Panc1 (cell line): Measurements from ENCODE around the gene MIOS. TPM values are rescaled to one million over a fixed set of nuclear protein-coding genes. Genes with fewer than 3 reads are reported as not detected.
A peak's percentile ranks its signal among the peaks of the same experiment; 100 is the strongest.

ENCODE experiments used
- ATAC-seq: fragments of 200-7000 bp; cut with Tn5 transposase; 2 replicates; pipeline ENCODE4 v1.9.1; 2020; ENCODE audit warnings: mild to moderate bottlenecking, moderate library complexity
- BruUV-seq: library from RNA; stranded (reverse); fragments of 400-500 nt; replicated peaks from 2 replicates; lab custom pipeline; 2021; lab: Mats Ljungman, UMichigan
- CTCF ChIA-PET: fragments of 300-600 bp; sonication (Branson Sonifier 250); formaldehyde crosslinking; loops from one replicate; lab custom pipeline; 2022; ENCODE audit warnings: antibody characterized with exemption; lab: Charles Lee
- POLR2A ChIA-PET: fragments of 300-600 bp; sonication (Branson Sonifier 250); formaldehyde crosslinking; loops from one replicate; lab custom pipeline; 2022; ENCODE audit warnings: antibody characterized with exemption; lab: Charles Lee
- DNase-seq: peaks from one replicate; pipeline ENCODE4 v3.0.0-alpha.2; 2010; ENCODE audit warnings: low read depth, low spot score
- H3K27ac ChIP-seq: 2 replicates; pipeline ENCODE4 v1.5.1; 2011; ENCODE audit warnings: mild to moderate bottlenecking, low read length, inconsistent platforms
- H3K27me3 ChIP-seq: fragments of 200-500 bp; sonication (Bioruptor generic); 2 replicates; pipeline ENCODE4 v1.6.0; 2014; ENCODE audit warnings: low read length, inconsistent platforms; ENCODE audit not compliant: control insufficient read depth, insufficient read depth
- H3K36me3 ChIP-seq: fragments of 200-500 bp; sonication (Bioruptor generic); 2 replicates; pipeline ENCODE4 v1.5.1; 2014; ENCODE audit warnings: inconsistent platforms, mild to moderate bottlenecking, low read length, moderate library complexity; ENCODE audit not compliant: control insufficient read depth, insufficient read depth
- H3K4me1 ChIP-seq: 2 replicates; pipeline ENCODE4 v1.5.1; 2011; ENCODE audit warnings: inconsistent platforms, mild to moderate bottlenecking, low read length, moderate library complexity; ENCODE audit not compliant: control insufficient read depth, insufficient read depth
- H3K4me3 ChIP-seq, 2 experiments: 2 replicates each; pipeline ENCODE4 v1.5.1; 2011 to 2012; ENCODE audit warnings: low read depth in 2 of 2, low read length in 2 of 2, mild to moderate bottlenecking in 2 of 2, inconsistent platforms in 1 of 2, moderate library complexity in 1 of 2
- H3K9me3 ChIP-seq: fragments of 200-500 bp; sonication (Bioruptor generic); 2 replicates; pipeline ENCODE4 v1.5.1; 2014; ENCODE audit warnings: low read depth, mild to moderate bottlenecking, inconsistent platforms, low read length, moderate library complexity; ENCODE audit not compliant: control insufficient read depth, insufficient read depth
- CTCF ChIP-seq: fragments of 450-650 bp; IDR thresholded peaks from 2 replicates; pipeline ENCODE4 v1.5.1; 2017; ENCODE audit warnings: mild to moderate bottlenecking
- POLR2AphosphoS5 ChIP-seq: IDR thresholded peaks from 2 replicates; pipeline ENCODE4 v1.6.1; 2012; ENCODE audit warnings: mild to moderate bottlenecking, low read depth, low read length, moderate library complexity
- REST ChIP-seq, 2 experiments: IDR thresholded peaks; 2 replicates each; pipeline ENCODE4 v1.6.1; 2011 to 2012; ENCODE audit warnings: low read depth in 2 of 2, control low read depth in 1 of 2, low read length in 1 of 2, mild to moderate bottlenecking in 1 of 2, moderate library complexity in 1 of 2; ENCODE audit not compliant: insufficient read depth in 1 of 2
- SIN3A ChIP-seq: IDR thresholded peaks from 2 replicates; pipeline ENCODE4 v1.6.1; 2012; ENCODE audit warnings: low read depth, mild to moderate bottlenecking, low read length, moderate library complexity, borderline replicate concordance; ENCODE audit not compliant: insufficient read depth
- TCF7L2 ChIP-seq: IDR thresholded peaks from 2 replicates; pipeline ENCODE4 v1.6.1; 2011; ENCODE audit warnings: mild to moderate bottlenecking, low read depth, low read length, inconsistent platforms
- in situ Hi-C: cut with HindIII; loops from 2 replicates; pipeline ENCODE4 v1.10.0; 2016; ENCODE audit warnings: low sequenced_read_pairs, low pct_unique_long_range_greater_than_20kb
- intact Hi-C: fragments of 100-400 bp; cut with micrococcal nuclease; formaldehyde crosslinking; loops from one replicate; pipeline ENCODE4 v1.10.0; 2022; ENCODE audit not compliant: unreplicated experiment
- total RNA-seq: library from RNA; stranded (reverse); gene quantifications from one replicate; pipeline ENCODE4 v1.2.1, GENCODE V29; 2021; ENCODE audit not compliant: unreplicated experiment

Gene MIOS
- total RNA-seq, 1 experiment from 2014 or later, result 40.8 TPM

GRCh38 chr7:7640221-7641128, 73.8 kb downstream of the MIOS start, which contains the start of gene UMAD1:
UMAD1 (plus strand) TSS chr7:7640752; CDS start chr7:7673372, 32,620 bp downstream.
- in situ Hi-C loops, result no loop called here
- ATAC-seq (peak; percentile 99), DNase-seq (peak; percentile 99)
- TF ChIP-seq SIN3A, result peak; percentile 97; the same call in 1 of the 2 replicates
- TF ChIP-seq POLR2AphosphoS5, result peak; percentile 87
- TF ChIP-seq TCF7L2, result peak; percentile 90
- TF ChIP-seq CTCF, result no peak
- H3K4me3 ChIP-seq, result peak within 1 kb of the TSS; percentile 85 to 90
- H3K9me3 ChIP-seq, result no peaks in the 10 kb centered on the region
- ChIA-PET POLR2A (interaction anchor here (0.6 to 0.8 kb wide), 3 partner anchors 56 to 330 kb away, joined by 3 read pairs; no protein-coding TSS in a partner anchor), CTCF (interaction anchor here (0.6 kb wide), 2 partner anchors 216 to 415 kb away, joined by 3 to 6 read pairs; no protein-coding TSS in a partner anchor)
- no peaks in the 10 kb centered on the region for H3K27me3 ChIP-seq
- no TSS peak for BruUV-seq
- peak within 1 kb of the TSS; percentile 99 for H3K27ac ChIP-seq
- peaks cover 5% of the 10 kb centered on the region for H3K36me3 ChIP-seq
- H3K4me1 ChIP-seq, result peaks cover 19% of the 10 kb centered on the region
- intact Hi-C loops, result no loop called here

GRCh38 chr7:7641129-7641663, 74.5 kb downstream of the MIOS start:
- H3K4me1 ChIP-seq, result peaks cover 19% of the 10 kb centered on the region
- DNase-seq (no peak), ATAC-seq (peak; percentile 15)
- ChIA-PET POLR2A (interaction anchor here (0.6 to 0.8 kb wide), 2 partner anchors 55 to 329 kb away, joined by 3 read pairs; no protein-coding TSS in a partner anchor), CTCF (interaction anchor here (0.6 kb wide), 2 partner anchors 217 to 414 kb away, joined by 3 to 6 read pairs; no protein-coding TSS in a partner anchor)
- peak overlapping the region; percentile 99 for H3K27ac ChIP-seq
- intact Hi-C loops (no loop called here), in situ Hi-C loops (no loop called here)
- H3K9me3 ChIP-seq, result no peaks in the 10 kb centered on the region
- 0 out of 2 replicates have a peak, but pooled peaks have one; percentile 9 for TF ChIP-seq TCF7L2
- TF ChIP-seq POLR2AphosphoS5, result no peak
- H3K36me3 ChIP-seq, result peaks cover 5% of the 10 kb centered on the region
- no peaks in the 10 kb centered on the region for H3K27me3 ChIP-seq
- TSS peak; percentile 76 for BruUV-seq
- peak overlapping the region; percentile 85 to 90 for H3K4me3 ChIP-seq

GRCh38 chr7:7642081-7642480, 75.4 kb downstream of the MIOS start:
- in situ Hi-C loops, result no loop called here
- peak overlapping the region; percentile 99 for H3K27ac ChIP-seq
- no TSS peak for BruUV-seq
- H3K36me3 ChIP-seq, result peaks cover 3% of the 10 kb centered on the region
- H3K4me3 ChIP-seq, result peak overlapping the region; percentile 85 to 90
- ChIA-PET CTCF (interaction anchor here (0.7 kb wide), 1 partner anchor 127 kb away, joined by 4 read pairs; no protein-coding TSS in a partner anchor), POLR2A (interaction anchor here (0.6 kb wide), 1 partner anchor 88 kb away, joined by 3 read pairs; no protein-coding TSS in a partner anchor)
- H3K4me1 ChIP-seq, result peaks cover 19% of the 10 kb centered on the region
- intact Hi-C loops, result no loop called here
- H3K9me3 ChIP-seq, result no peaks in the 10 kb centered on the region
- DNase-seq (no peak), ATAC-seq (no peak)
- TF ChIP-seq CTCF, result no peak
- no peak for TF ChIP-seq SIN3A
- no peak; the same call in 1 of the 2 replicates for TF ChIP-seq POLR2AphosphoS5
- no peak for TF ChIP-seq TCF7L2
- no peak for TF ChIP-seq REST (IDR thresholded peaks at IDR 0.05; ENCODE audit: insufficient read depth in 1 of 2, low read depth in 2 of 2, low read length in 1 of 2)
- no peaks in the 10 kb centered on the region for H3K27me3 ChIP-seq
